ENCODE results near the gene COL28A1.

- TF ChIP-seq EZH2 (IDR thresholded peaks at IDR 0.05; ENCODE audit: low read depth), result no peak
- TF ChIP-seq CTCF (conservative IDR thresholded peaks at IDR 0.05), result no peak
These were observed 83.0 kb downstream of the COL28A1 start for GRCh38 chr7:7452652-7453051.
